PC-3 (cell line): ENCODE measurements around the gene CYBA. TPM values are rescaled to one million over a fixed set of nuclear protein-coding genes. Genes with fewer than 3 reads are reported as not detected.

Experiments used
- ATAC-seq: fragments of 200-7000 bp; cut with Tn5 transposase; 2 replicates; pipeline ENCODE4 v1.9.1; 2020; ENCODE audit warnings: mild to moderate bottlenecking, moderate library complexity
- BruUV-seq: library from RNA; stranded (reverse); fragments of 400-500 nt; replicated peaks from 2 replicates; lab custom pipeline; 2021; lab: Mats Ljungman, UMichigan
- CTCF ChIA-PET: fragments of 300-600 bp; sonication (Branson Sonifier 250); formaldehyde crosslinking; loops from one replicate; lab custom pipeline; 2022; ENCODE audit warnings: antibody characterized with exemption; lab: Charles Lee
- POLR2A ChIA-PET: fragments of 300-600 bp; sonication (Branson Sonifier 250); formaldehyde crosslinking; loops from one replicate; lab custom pipeline; 2022; ENCODE audit warnings: antibody characterized with exemption; ENCODE audit not compliant: unreplicated experiment; lab: Charles Lee
- DNase-seq: peaks from one replicate; pipeline ENCODE4 v3.0.0-alpha.2; 2015
- H2AFZ ChIP-seq: fragments of 300-600 bp; sonication (generic); 2 replicates; pipeline ENCODE4 v1.6.0; 2016; ENCODE audit warnings: antibody characterized with exemption, low read length
- H3F3A ChIP-seq: fragments of 300-600 bp; sonication (generic); one replicate; pipeline ENCODE4 v1.6.0; 2017; ENCODE audit warnings: antibody characterized with exemption, low read length, control low read depth, mild to moderate bottlenecking; ENCODE audit not compliant: unreplicated experiment
- H3K27ac ChIP-seq: fragments of 300-600 bp; sonication (generic); 2 replicates; pipeline ENCODE4 v1.5.1; 2016; ENCODE audit warnings: mild to moderate bottlenecking, low read length
- H3K27me3 ChIP-seq: fragments of 300-600 bp; sonication (generic); 2 replicates; pipeline ENCODE4 v1.6.1; 2016; ENCODE audit warnings: low read length, mixed read lengths
- H3K36me3 ChIP-seq: fragments of 300-600 bp; sonication (generic); 2 replicates; pipeline ENCODE4 v1.6.1; 2016; ENCODE audit warnings: low read depth, mixed run types, low read length, mixed read lengths
- H3K4me1 ChIP-seq: fragments of 300-600 bp; sonication (generic); 2 replicates; pipeline ENCODE4 v1.5.1; 2016; ENCODE audit warnings: low read length; ENCODE audit not compliant: insufficient read depth
- H3K4me2 ChIP-seq: fragments of 300-600 bp; sonication (generic); 2 replicates; pipeline ENCODE4 v1.6.0; 2016; ENCODE audit warnings: low read length
- H3K4me3 ChIP-seq: fragments of 300-600 bp; sonication (generic); 2 replicates; pipeline ENCODE4 v1.5.1; 2016; ENCODE audit warnings: mild to moderate bottlenecking, low read length, mixed read lengths
- H3K79me2 ChIP-seq: fragments of 300-600 bp; sonication (generic); 2 replicates; pipeline ENCODE4 v1.6.1; 2017; ENCODE audit warnings: low read length, mixed read lengths
- H3K9ac ChIP-seq: fragments of 300-600 bp; sonication (generic); 2 replicates; pipeline ENCODE4 v1.6.0; 2016; ENCODE audit warnings: mild to moderate bottlenecking, low read length
- H3K9me2 ChIP-seq: fragments of 300-600 bp; sonication (generic); replicated peaks from 2 replicates; pipeline ENCODE4 v1.6.1; 2016; ENCODE audit warnings: mixed run types, low read length, mixed read lengths
- H3K9me3 ChIP-seq: fragments of 300-600 bp; sonication (generic); 2 replicates; pipeline ENCODE4 v1.6.1; 2016; ENCODE audit warnings: low read length, mixed read lengths
- H4K20me1 ChIP-seq: fragments of 300-600 bp; sonication (generic); 2 replicates; pipeline ENCODE4 v1.6.1; 2016; ENCODE audit warnings: low read length, mixed read lengths
- EZH2 ChIP-seq: fragments of 300-600 bp; sonication (generic); IDR thresholded peaks from one replicate; pipeline ENCODE4 v1.6.1; 2017; ENCODE audit warnings: antibody characterized with exemption, mild to moderate bottlenecking, low read length; ENCODE audit not compliant: unreplicated experiment
- EZH2phosphoT487 ChIP-seq: fragments of 300-600 bp; sonication (generic); IDR thresholded peaks from 2 replicates; pipeline ENCODE4 v1.6.1; 2018; ENCODE audit warnings: mild to moderate bottlenecking, antibody characterized with exemption, low read length, borderline replicate concordance
- intact Hi-C: fragments of 100-400 bp; cut with micrococcal nuclease; formaldehyde crosslinking; loops from 2 replicates; pipeline ENCODE4 v1.9.0; 2023
- total RNA-seq: library from RNA; depleted of rRNA; stranded (reverse); fragments of >200 nt; gene quantifications from 2 replicates; pipeline ENCODE4 v1.2.3, GENCODE V29; 2014
- TF ChIP-seq, protein P1 (sequence below): fragments of 300-600 bp; sonication (generic); conservative IDR thresholded peaks from 2 replicates; pipeline ENCODE4 v1.5.1; 2017; ENCODE audit warnings: antibody characterized with exemption, low read depth, mild to moderate bottlenecking, low read length

The CYBA gene
- total RNA-seq, 1 experiment from 2014 or later: not detected

DNA sequence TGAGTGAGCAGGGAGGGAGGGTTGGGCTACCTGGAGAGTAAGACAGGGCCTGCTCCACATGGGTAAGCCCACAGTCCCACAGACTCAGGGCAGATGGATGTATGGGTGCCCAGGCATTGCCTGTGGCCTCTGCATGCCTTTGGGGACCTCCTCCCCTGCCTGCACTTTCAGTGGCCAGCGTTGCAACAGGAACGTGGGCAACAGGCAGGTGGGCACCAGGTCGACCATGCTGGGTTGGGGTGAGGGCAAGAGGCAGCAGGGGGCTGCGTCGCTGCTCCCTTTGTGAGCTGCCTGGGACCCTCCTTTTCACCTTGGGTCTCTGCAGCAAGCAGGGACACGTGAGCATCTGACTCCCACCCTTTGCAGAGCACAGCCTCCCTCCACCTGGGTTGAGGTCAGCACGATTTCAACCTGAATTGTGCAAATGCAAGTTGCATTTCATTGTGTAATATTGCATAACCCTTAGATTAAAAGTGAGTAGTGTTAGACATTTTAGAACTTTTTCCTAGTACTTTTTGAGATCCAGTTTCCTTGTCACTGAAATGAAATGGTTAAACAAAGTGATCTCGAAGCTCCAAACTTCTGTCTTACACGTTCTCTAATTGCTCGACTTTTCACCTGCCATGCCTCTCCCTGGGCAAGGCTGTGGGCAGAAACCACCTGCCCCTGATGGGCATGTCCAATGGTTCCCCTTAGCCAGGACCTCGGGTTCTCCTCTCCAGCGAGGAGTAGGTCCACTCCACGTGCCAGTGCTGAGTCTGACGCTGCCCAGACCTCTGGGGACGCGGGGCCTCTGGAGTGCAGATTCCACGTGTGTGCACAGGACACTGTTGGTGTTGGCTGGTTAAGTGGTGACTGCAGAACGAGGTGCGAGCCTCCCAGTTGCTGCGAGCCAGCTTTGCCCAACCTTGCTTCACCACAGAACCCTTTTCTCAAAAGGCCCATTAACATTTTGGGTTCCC, 45.4 kb downstream of the CYBA start:
- DNase-seq (no peak), ATAC-seq (no peak)
- Histone ChIP-seq H3K4me3 (no peak overlapping the region), H3K9ac (no peak overlapping the region), H3K36me3 (peaks cover 4% of the 10 kb centered on the region; the same call in 1 of the 2 replicates), H3K79me2 (no peaks in the 10 kb centered on the region), H3K9me2 (no peaks in the 10 kb centered on the region), H3F3A (no peaks in the 10 kb centered on the region), H4K20me1 (no peaks in the 10 kb centered on the region), H3K4me2 (no peak overlapping the region), H3K9me3 (no peaks in the 10 kb centered on the region), H3K27me3 (no peaks in the 10 kb centered on the region), H2AFZ (no peak overlapping the region), H3K4me1 (no peaks in the 10 kb centered on the region), H3K27ac (no peak overlapping the region)
- ChIA-PET POLR2A (no interaction called here), CTCF (no interaction called here)
- TF ChIP-seq EZH2phosphoT487: no peak
- intact Hi-C loops: no loop called here
- BruUV-seq: no TSS peak

DNA sequence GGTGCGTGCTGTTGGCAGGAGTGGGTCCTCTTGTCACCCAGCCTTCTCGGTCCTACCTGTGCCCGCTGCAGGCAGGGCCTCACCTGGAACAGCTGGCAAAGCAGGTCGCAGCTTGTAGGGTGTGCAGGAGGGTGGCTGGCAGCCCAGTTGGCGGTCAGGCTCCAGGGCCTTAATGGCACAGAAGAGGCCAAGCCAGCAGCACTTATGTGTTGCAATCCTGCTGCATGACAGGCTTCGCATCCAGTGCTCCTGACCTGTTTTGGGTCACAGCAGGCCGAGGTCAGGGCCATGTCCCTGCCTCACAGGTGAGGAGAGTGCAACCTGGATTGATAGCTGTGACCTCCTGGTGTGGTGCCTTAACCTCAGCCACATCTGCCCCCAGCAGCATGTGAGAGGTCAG, 48.8 kb downstream of the CYBA start:
- BruUV-seq: no TSS peak
- Histone ChIP-seq H2AFZ (no peak overlapping the region), H3K4me1 (no peaks in the 10 kb centered on the region), H3K4me3 (no peak overlapping the region), H3K27me3 (no peaks in the 10 kb centered on the region), H3K79me2 (no peaks in the 10 kb centered on the region), H3K9ac (no peak overlapping the region), H3K27ac (no peak overlapping the region), H4K20me1 (no peaks in the 10 kb centered on the region), H3K9me2 (no peaks in the 10 kb centered on the region), H3F3A (no peaks in the 10 kb centered on the region), H3K9me3 (no peaks in the 10 kb centered on the region), H3K4me2 (no peak overlapping the region), H3K36me3 (peaks cover 8% of the 10 kb centered on the region; the same call in 1 of the 2 replicates)
- ChIA-PET CTCF (no interaction called here), POLR2A (interaction anchor here (0.5 kb wide), 1 partner anchor 81 kb away, joined by 7 read pairs; no protein-coding TSS in a partner anchor)
- ATAC-seq (no peak), DNase-seq (no peak)
- TF ChIP-seq EZH2 (no peak), EZH2phosphoT487 (no peak)
- TF ChIP-seq, protein P1, sequence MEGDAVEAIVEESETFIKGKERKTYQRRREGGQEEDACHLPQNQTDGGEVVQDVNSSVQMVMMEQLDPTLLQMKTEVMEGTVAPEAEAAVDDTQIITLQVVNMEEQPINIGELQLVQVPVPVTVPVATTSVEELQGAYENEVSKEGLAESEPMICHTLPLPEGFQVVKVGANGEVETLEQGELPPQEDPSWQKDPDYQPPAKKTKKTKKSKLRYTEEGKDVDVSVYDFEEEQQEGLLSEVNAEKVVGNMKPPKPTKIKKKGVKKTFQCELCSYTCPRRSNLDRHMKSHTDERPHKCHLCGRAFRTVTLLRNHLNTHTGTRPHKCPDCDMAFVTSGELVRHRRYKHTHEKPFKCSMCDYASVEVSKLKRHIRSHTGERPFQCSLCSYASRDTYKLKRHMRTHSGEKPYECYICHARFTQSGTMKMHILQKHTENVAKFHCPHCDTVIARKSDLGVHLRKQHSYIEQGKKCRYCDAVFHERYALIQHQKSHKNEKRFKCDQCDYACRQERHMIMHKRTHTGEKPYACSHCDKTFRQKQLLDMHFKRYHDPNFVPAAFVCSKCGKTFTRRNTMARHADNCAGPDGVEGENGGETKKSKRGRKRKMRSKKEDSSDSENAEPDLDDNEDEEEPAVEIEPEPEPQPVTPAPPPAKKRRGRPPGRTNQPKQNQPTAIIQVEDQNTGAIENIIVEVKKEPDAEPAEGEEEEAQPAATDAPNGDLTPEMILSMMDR: no peak
- intact Hi-C loops: no loop called here

DNA sequence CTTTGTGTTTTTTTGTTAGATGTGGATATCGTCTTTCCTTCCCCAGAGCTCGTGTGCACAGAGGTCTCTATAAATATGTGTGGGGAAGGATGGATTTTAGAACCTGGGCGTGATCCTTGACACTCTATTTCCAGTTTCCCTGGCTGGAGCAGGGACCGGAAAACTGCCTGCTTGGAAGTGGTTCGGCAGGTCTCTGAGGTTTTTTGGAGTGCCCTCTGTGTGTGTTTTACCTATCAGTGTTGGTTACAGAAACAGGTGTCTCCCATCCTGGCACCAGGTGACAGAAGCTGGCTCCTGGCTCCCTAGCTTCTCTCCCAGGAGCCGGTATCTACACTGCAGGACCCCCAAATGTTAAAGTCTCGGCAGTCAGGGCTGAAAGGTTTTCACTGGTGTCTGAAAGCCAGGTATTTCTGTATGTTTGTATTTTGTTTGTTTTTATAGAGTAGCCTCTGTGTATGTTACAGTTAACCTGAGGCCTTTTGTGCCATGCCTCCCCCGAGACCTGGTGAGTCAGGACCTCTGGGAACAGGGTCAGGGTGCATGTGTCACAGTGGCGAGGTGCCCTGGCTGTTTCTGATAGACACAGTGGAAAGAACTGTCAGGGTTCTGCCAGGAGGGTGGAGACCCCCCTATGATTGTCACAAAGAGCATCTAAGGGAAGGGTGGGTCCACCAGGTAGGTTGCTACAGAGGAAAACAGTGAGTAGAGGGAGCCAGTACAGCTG, 49.4 kb downstream of the CYBA start:
- CTCF ChIA-PET: no interaction called here
- no peak overlapping the region for H2AFZ ChIP-seq
- H3K4me2 ChIP-seq: no peak overlapping the region
- TF ChIP-seq EZH2: no peak
- TF ChIP-seq, protein P1: no peak
- TF ChIP-seq EZH2phosphoT487: no peak
- no TSS peak for BruUV-seq
- peaks cover 8% of the 10 kb centered on the region; the same call in 1 of the 2 replicates for H3K36me3 ChIP-seq
- H3F3A ChIP-seq: no peaks in the 10 kb centered on the region
- no peaks in the 10 kb centered on the region for H4K20me1 ChIP-seq
- no peak overlapping the region for H3K9ac ChIP-seq
- no peak overlapping the region for H3K4me3 ChIP-seq
- no peaks in the 10 kb centered on the region for H3K79me2 ChIP-seq
- H3K4me1 ChIP-seq: no peaks in the 10 kb centered on the region
- no peaks in the 10 kb centered on the region for H3K9me2 ChIP-seq
- intact Hi-C loops: no loop called here
- no peaks in the 10 kb centered on the region for H3K27me3 ChIP-seq
- DNase-seq (no peak), ATAC-seq (no peak)
- POLR2A ChIA-PET: no interaction called here
- no peaks in the 10 kb centered on the region for H3K9me3 ChIP-seq
- no peak overlapping the region for H3K27ac ChIP-seq
